OCI-LY3 (cell line): Measurements from ENCODE around the gene ARPC5L.

Experiments
- H2AFZ ChIP-seq: fragments of 200-600, 300-600 bp; shearing (Covaris generic); 2 replicates; pipeline ENCODE4 v1.6.0; 2014; ENCODE audit warnings: antibody characterized with exemption, low read depth, low read length
- H3K27ac ChIP-seq: fragments of 200-600, 300-600 bp; sonication (generic); 2 replicates; pipeline ENCODE4 v1.5.1; 2014; ENCODE audit warnings: mild to moderate bottlenecking, low read length, moderate library complexity, mixed read lengths
- H3K27me3 ChIP-seq: fragments of 200-600, 300-600 bp; sonication (generic); 2 replicates; pipeline ENCODE4 v1.6.1; 2014; ENCODE audit warnings: low read depth, low read length, mixed read lengths
- H3K36me3 ChIP-seq: fragments of 200-600, 300-600 bp; sonication (generic); replicated peaks from 2 replicates; pipeline ENCODE3; 2014; ENCODE audit warnings: low read depth, low read length, mixed read lengths
- H3K4me1 ChIP-seq: fragments of 300-600, 200-600 bp; sonication (generic); 2 replicates; pipeline ENCODE4 v1.6.1; 2014; ENCODE audit warnings: low read length, mixed read lengths
- H3K4me2 ChIP-seq: fragments of 200-600, 300-600 bp; sonication (generic); 2 replicates; pipeline ENCODE4 v1.6.1; 2014; ENCODE audit warnings: low read length, mixed read lengths
- H3K4me3 ChIP-seq: fragments of 300-600, 200-600 bp; sonication (generic); 2 replicates; pipeline ENCODE4 v1.5.1; 2014; ENCODE audit warnings: antibody characterized with exemption, mild to moderate bottlenecking, low read length, moderate library complexity
- H3K79me2 ChIP-seq: fragments of 300-600, 200-600 bp; shearing (Covaris generic); 2 replicates; pipeline ENCODE4 v1.6.1; 2014; ENCODE audit warnings: mild to moderate bottlenecking, low read length, mixed read lengths
- H3K9ac ChIP-seq: fragments of 300-600, 200-600 bp; shearing (Covaris generic); 2 replicates; pipeline ENCODE4 v1.6.0; 2014; ENCODE audit warnings: mild to moderate bottlenecking, low read length, moderate library complexity
- H3K9me3 ChIP-seq: fragments of 200-600, 300-600 bp; shearing (Covaris generic); 2 replicates; pipeline ENCODE4 v1.6.1; 2014; ENCODE audit warnings: low read length, mixed read lengths; ENCODE audit not compliant: insufficient read depth
- H4K20me1 ChIP-seq: fragments of 200-600, 300-600 bp; sonication (generic); 2 replicates; pipeline ENCODE4 v1.6.1; 2016; ENCODE audit warnings: low read length, mixed read lengths; ENCODE audit not compliant: insufficient read depth
- CTCF ChIP-seq: fragments of 200-600, 300-600 bp; sonication (generic); IDR thresholded peaks from 2 replicates; pipeline ENCODE4 v1.5.1; 2014; ENCODE audit warnings: antibody characterized with exemption, low read length, low read depth
- EZH2phosphoT487 ChIP-seq: fragments of 200-600 bp; shearing (Covaris generic); IDR thresholded peaks from 2 replicates; pipeline ENCODE4 v1.6.1; 2018; ENCODE audit warnings: antibody characterized with exemption, mixed run types, low read depth

ARPC5L gene

GRCh38 chr9:124882231-124882630 lies 20.3 kb downstream of the ARPC5L start:
- Histone ChIP-seq H3K4me2 (no peak overlapping the region), H3K9me3 (no peaks in the 10 kb centered on the region), H3K79me2 (0 out of 2 replicates have a peak, but pooled peaks cover under 1% of the 10 kb centered on the region), H2AFZ (no peak overlapping the region), H3K27ac (no peak overlapping the region), H4K20me1 (peaks cover 7% of the 10 kb centered on the region; the same call in 1 of the 2 replicates), H3K36me3 (peaks cover 18% of the 10 kb centered on the region), H3K27me3 (no peaks in the 10 kb centered on the region), H3K4me1 (peaks cover 6% of the 10 kb centered on the region), H3K4me3 (no peak overlapping the region), H3K9ac (no peak overlapping the region)
- TF ChIP-seq EZH2phosphoT487 (no peak), CTCF (no peak)

- H3K4me2 ChIP-seq, result no peak overlapping the region
- peaks cover 16% of the 10 kb centered on the region for H3K36me3 ChIP-seq
- H4K20me1 ChIP-seq, result 0 out of 2 replicates have a peak, but pooled peaks cover 4% of the 10 kb centered on the region
- no peaks in the 10 kb centered on the region for H3K9me3 ChIP-seq
- no peaks in the 10 kb centered on the region for H3K79me2 ChIP-seq
- H3K27me3 ChIP-seq, result no peaks in the 10 kb centered on the region
- peaks cover 6% of the 10 kb centered on the region for H3K4me1 ChIP-seq
- TF ChIP-seq CTCF (no peak), EZH2phosphoT487 (no peak)
- no peak overlapping the region for H3K4me3 ChIP-seq
- no peak overlapping the region for H3K27ac ChIP-seq
- H2AFZ ChIP-seq, result no peak overlapping the region
- no peak overlapping the region for H3K9ac ChIP-seq
Observed at GRCh38 chr9:124884376-124884775, 22.4 kb downstream of the ARPC5L start.

GRCh38 chr9:124885551-124885950 lies 23.6 kb downstream of the ARPC5L start:
- no peak overlapping the region for H3K4me2 ChIP-seq
- no peaks in the 10 kb centered on the region for H3K9me3 ChIP-seq
- H4K20me1 ChIP-seq, result no peaks in the 10 kb centered on the region
- no peak overlapping the region for H2AFZ ChIP-seq
- H3K79me2 ChIP-seq, result no peaks in the 10 kb centered on the region
- H3K4me3 ChIP-seq, result no peak overlapping the region
- no peak overlapping the region for H3K27ac ChIP-seq
- H3K9ac ChIP-seq, result no peak overlapping the region
- H3K36me3 ChIP-seq, result peaks cover 15% of the 10 kb centered on the region
- H3K27me3 ChIP-seq, result no peaks in the 10 kb centered on the region
- TF ChIP-seq CTCF (no peak), EZH2phosphoT487 (no peak)
- peaks cover 1% of the 10 kb centered on the region for H3K4me1 ChIP-seq

GRCh38 chr9:124886461-124886860 lies 24.5 kb downstream of the ARPC5L start:
- Histone ChIP-seq H3K4me1 (no peaks in the 10 kb centered on the region; the same call in 1 of the 2 replicates), H2AFZ (no peak overlapping the region), H3K4me3 (no peak overlapping the region), H3K36me3 (peaks cover 11% of the 10 kb centered on the region), H3K9me3 (no peaks in the 10 kb centered on the region), H3K27me3 (no peaks in the 10 kb centered on the region), H3K79me2 (no peaks in the 10 kb centered on the region), H3K9ac (no peak overlapping the region), H3K27ac (no peak overlapping the region), H4K20me1 (no peaks in the 10 kb centered on the region), H3K4me2 (no peak overlapping the region)
- TF ChIP-seq CTCF (no peak), EZH2phosphoT487 (no peak)
